GM19463 (cell line): ENCODE measurements around the gene PIP5K1B.
A peak's percentile ranks its signal among the peaks of the same experiment; 100 is the strongest.
"Not testable (repeated sequence)": the region's sequence is repeated elsewhere in the genome, so short reads cannot be mapped to it uniquely, and the experiment has no call there.

Experiments
- ATAC-seq: cut with Tn5 transposase; IDR thresholded peaks from one replicate; pipeline ENCODE4 v1.9.1; 2021; ENCODE audit warnings: mild to moderate bottlenecking, moderate library complexity; ENCODE audit not compliant: unreplicated experiment

Gene PIP5K1B

GRCh38 chr9:68704814-68705530, at the start of gene PIP5K1B:
Gene PIP5K1B, plus strand, starts transcription at chr9:68705240. Its CDS starts 117,375 bp downstream, at chr9:68822615.
- peak; percentile 71 for ATAC-seq

GRCh38 chr9:68664036-68664435, 41.0 kb upstream of the PIP5K1B start:
- ATAC-seq: no peak

GRCh38 chr9:68668127-68668526, 36.9 kb upstream of the PIP5K1B start:
- ATAC-seq: no peak

GRCh38 chr9:68669218-68669617, 35.8 kb upstream of the PIP5K1B start:
- no peak for ATAC-seq

GRCh38 chr9:68672215-68672614, 32.8 kb upstream of the PIP5K1B start:
- peak; percentile 66 for ATAC-seq

- no peak for ATAC-seq
Observed at GRCh38 chr9:68672625-68673024, 32.4 kb upstream of the PIP5K1B start.

GRCh38 chr9:68678430-68678829, 26.6 kb upstream of the PIP5K1B start:
- no peak for ATAC-seq

GRCh38 chr9:68683433-68683832, 21.6 kb upstream of the PIP5K1B start:
- no peak for ATAC-seq

GRCh38 chr9:68685213-68685612, 19.8 kb upstream of the PIP5K1B start:
- ATAC-seq: no peak

- ATAC-seq: peak; percentile 89
Observed at GRCh38 chr9:68685770-68686169, 19.3 kb upstream of the PIP5K1B start.

GRCh38 chr9:68690088-68690487, 15.0 kb upstream of the PIP5K1B start:
- no peak for ATAC-seq

GRCh38 chr9:68692519-68692918, 12.5 kb upstream of the PIP5K1B start:
- ATAC-seq: no peak

- no peak for ATAC-seq
Observed at GRCh38 chr9:68694125-68694524, 10.9 kb upstream of the PIP5K1B start.

GRCh38 chr9:68697851-68698250, 7.2 kb upstream of the PIP5K1B start:
- no peak for ATAC-seq

- ATAC-seq: no peak
Observed at GRCh38 chr9:68698943-68699509, 6.0 kb upstream of the PIP5K1B start.

- ATAC-seq: not testable (repeated sequence)
Observed at GRCh38 chr9:68699625-68700024, 5.4 kb upstream of the PIP5K1B start.

- ATAC-seq: no peak
Observed at GRCh38 chr9:68702493-68702892, 2.5 kb upstream of the PIP5K1B start.

- ATAC-seq: no peak
Observed at GRCh38 chr9:68703672-68704071, 1.4 kb upstream of the PIP5K1B start.

GRCh38 chr9:68704498-68704813, 584 bp upstream of the PIP5K1B start:
- no peak for ATAC-seq

GRCh38 chr9:68705531-68706362, 707 bp downstream of the PIP5K1B start:
- ATAC-seq: no peak

GRCh38 chr9:68706363-68707201, 1.5 kb downstream of the PIP5K1B start:
- ATAC-seq: peak; percentile 34
